ENCODE measurements around the gene MYOF.
"Not testable (repeated sequence)": the region's sequence is repeated elsewhere in the genome, so short reads cannot be mapped to it uniquely, and the experiment has no call there.

Gene MYOF

DNA sequence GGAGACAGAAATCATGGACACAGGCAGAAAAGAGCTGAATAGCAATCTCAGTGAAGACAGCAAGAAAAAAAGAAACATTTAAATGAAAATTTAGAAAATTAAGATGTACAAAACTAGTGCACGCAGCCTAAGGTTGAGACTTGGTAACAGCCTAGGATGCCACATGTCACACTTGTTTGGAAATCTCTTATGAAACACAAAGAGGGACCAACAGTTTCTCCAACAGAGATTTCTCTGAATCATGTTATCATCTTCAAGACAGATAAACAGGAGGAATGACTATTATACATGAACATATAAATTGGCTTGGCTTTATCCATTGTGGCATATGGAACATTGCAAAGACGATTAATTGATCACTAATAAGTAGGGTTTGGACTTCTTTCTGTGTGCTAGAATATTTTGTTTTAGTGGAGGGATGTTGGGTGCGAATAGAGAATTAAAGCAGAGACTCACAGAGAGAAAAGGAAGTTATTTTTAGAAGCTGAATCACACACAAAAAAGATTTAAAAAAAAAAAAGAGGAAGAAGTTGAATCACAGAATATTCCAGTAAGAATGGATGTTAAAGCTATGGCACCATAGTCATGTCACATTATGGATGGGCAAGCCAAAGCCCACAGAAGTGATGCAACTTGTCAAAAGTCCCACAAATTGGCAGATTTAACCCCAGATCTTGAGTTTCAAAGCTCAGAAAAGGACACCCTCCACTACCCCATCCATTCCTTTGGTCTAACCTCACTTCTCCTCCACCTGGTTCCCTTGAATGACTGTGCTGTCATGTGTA is 91.6 kb downstream of the MYOF start:
- FAIRE-seq, result no peak
- no peak for DNase-seq (ENCODE audit: low spot score)

GRCh38 chr10:93386631-93387369 is 95.3 kb downstream of the MYOF start:
- no peak for DNase-seq (ENCODE audit: low spot score)
- FAIRE-seq, result no peak

- FAIRE-seq (no peak), DNase-seq (ENCODE audit: low spot score) (no peak)
Measured at GRCh38 chr10:93385345-93385744, 96.8 kb downstream of the MYOF start.

- FAIRE-seq, result no peak
- peak; percentile 25 for DNase-seq (ENCODE audit: low spot score)
Measured at GRCh38 chr10:93384006-93384405, 98.1 kb downstream of the MYOF start.

- FAIRE-seq (no peak), DNase-seq (ENCODE audit: low spot score) (peak; percentile 38)
Measured at GRCh38 chr10:93383562-93383981, 98.6 kb downstream of the MYOF start.

GRCh38 chr10:93379731-93380575 is 102.2 kb downstream of the MYOF start:
- no peak for FAIRE-seq
- DNase-seq (ENCODE audit: low spot score), result peak; percentile 69

GRCh38 chr10:93378997-93379730 is 103.0 kb downstream of the MYOF start:
- no peak for FAIRE-seq
- DNase-seq (ENCODE audit: low spot score), result no peak

- no peak for FAIRE-seq
- no peak for DNase-seq (ENCODE audit: low spot score)
Measured at GRCh38 chr10:93378039-93378438, 104.1 kb downstream of the MYOF start.

GRCh38 chr10:93376372-93377293 is 105.5 kb downstream of the MYOF start:
- DNase-seq (ENCODE audit: low spot score) (peak; percentile 70), FAIRE-seq (peak; percentile 67)

DNA sequence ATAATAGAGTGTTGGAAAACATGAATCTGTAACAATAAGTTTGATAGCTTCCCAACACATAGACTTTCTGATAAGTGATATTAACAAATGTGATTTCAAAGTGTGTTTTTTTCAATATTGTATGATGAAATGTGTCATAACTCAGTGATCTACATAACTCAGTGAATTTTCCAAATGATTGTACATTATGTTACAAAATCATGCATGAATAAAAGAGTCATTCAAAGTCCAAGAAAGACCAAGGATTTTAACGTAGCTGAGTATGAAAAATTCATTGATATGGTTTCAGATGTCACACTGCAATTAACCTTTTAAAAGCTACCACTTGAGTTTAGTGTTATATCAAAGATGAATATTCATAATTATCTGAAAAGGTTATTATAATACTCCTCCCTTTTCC is 111.2 kb downstream of the MYOF start:
- FAIRE-seq (no peak), DNase-seq (ENCODE audit: low spot score) (no peak)

GRCh38 chr10:93369588-93370164 is 112.5 kb downstream of the MYOF start:
- FAIRE-seq (no peak), DNase-seq (ENCODE audit: low spot score) (no peak)

- no peak for FAIRE-seq
- DNase-seq (ENCODE audit: low spot score), result no peak
Measured at GRCh38 chr10:93368210-93368609, 113.9 kb downstream of the MYOF start.

DNA sequence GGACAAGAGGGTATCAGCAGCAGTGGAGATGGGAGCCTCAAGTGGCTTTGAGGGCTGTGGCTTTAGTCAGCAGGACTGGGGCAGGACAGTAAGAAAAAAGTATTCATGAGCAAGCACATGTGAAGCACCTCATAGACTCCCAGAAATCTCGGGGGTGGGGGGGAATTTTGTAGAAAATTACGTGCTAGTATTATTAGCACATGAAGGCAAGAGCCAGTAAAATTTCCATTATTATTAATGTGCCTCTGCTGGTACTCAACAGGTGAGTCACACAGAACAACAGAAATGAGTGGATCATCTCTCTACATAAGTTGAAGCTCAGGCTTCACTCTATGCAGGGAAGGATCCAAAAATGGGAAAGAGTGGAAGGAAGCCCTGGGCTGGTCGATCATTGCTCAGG is 114.5 kb downstream of the MYOF start:
- FAIRE-seq (no peak), DNase-seq (ENCODE audit: low spot score) (no peak)

DNA sequence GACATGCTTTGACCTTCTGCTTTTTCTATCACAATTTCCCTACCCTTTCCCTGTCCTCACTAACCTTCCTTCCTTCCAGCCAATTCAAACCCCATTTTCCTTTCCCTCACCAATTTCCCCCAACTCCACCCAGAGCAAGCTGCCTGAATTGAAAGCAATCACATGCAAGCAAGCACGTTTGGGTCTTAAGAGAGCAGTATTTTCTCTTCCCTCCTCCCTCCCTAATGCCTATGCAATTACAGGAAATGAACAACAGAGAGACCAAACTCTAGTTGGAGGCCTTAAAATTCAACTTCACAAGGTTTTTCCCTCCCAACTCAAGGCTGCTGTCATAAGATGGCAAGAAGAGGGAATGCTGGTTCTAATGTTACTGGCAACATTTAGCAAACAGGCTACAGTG is 117.2 kb downstream of the MYOF start:
- no peak for DNase-seq (ENCODE audit: low spot score)
- no peak for FAIRE-seq

DNA sequence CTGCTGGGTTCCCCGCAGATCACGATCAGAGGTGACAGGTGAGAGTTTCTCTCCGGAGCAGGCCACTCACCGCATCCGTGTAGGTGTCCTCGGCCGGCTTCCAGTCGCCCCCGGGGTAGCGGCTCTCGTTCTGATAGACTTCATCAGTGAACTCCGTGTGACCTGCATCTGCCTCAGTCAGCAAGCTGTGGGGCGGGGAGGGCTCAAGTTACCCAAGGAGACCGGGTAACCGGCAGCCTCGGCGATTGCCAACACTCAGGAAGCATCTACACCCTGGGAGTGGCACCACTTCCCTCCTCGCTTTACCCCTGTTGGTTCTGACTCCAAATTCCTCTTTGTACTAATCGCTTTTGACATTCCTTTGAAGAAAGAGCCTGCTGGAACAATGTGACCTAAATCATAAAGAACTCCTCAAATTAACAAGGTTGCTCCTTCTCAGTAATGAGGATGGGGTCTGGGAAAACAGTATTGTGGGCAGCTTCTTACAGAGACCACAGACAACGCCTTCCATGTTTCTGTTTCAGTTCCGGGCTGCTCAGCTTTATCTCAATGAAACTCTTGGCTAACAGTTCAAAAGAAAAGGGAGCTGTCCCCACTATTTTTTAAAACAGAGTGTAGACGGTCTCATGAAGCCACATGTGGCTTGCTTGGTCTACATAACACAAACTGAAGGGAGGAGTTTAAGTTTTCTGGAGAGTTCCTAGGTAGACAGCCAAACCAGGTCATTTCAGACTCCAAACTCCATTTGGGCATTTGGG is 118.1 kb downstream of the MYOF start:
- DNase-seq (ENCODE audit: low spot score) (no peak), FAIRE-seq (no peak)

- not testable (repeated sequence) for FAIRE-seq
Measured at GRCh38 chr10:93358398-93358797, 123.7 kb downstream of the MYOF start.

DNA sequence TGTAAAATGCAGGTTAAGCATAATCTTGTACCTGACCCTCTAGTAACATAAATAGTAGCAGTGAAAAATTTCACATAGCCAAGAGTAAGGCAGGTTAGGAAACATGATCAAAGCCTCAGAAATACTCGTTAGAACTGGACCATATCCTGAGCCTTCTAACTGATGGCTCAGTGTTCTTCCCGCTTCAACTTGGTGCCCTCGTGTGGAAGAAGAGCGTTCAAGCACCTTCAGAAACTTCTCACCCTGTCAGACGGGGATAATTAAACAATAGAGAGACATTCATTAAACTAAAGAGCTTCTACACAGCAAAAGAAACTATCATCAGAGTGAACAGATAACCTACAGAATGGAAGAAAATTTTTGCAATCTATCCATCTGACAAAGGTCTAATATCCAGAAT is 124.5 kb downstream of the MYOF start:
- no peak for FAIRE-seq
- DNase-seq (ENCODE audit: low spot score), result no peak

More at GRCh38 chr10:93358398-93358797, 123.7 kb downstream of the MYOF start:
- DNase-seq (ENCODE audit: low spot score), result not testable (repeated sequence)

DNA sequence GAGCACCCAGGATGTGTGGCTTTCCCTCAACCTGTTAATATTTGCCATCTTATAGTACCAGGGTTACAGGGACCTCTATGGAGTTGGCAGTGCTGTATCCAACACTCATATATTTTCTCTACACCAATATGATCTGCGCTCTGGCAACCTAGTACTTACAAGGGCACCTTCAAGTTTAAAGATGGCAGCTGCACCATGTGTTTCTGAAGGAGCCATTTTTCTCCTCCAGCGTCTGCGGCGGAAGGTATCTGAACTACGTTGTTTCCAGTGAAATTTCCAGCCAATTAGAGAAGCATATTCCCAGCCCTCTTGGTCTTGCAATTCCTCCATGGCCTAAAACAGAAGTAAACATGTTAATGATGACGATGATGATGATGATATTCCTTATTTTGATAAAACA is 125.6 kb downstream of the MYOF start:
- FAIRE-seq (no peak), DNase-seq (ENCODE audit: low spot score) (no peak)
